Effector memory CD8-positive, alpha-beta T cell (primary cell): Measurements from ENCODE around the gene POLR3A.
"Not testable (repeated sequence)": the region's sequence is repeated elsewhere in the genome, so short reads cannot be mapped to it uniquely, and the experiment has no call there.

ENCODE experiments used
- ATAC-seq: fragments of 150-1000 bp; cut with Tn5 transposase; replicated peaks from 2 replicates; pipeline ENCODE4 v1.10.0; 2021; ENCODE audit warnings: mild to moderate bottlenecking, moderate library complexity
- DNase-seq, 3 experiments: peaks; one replicate each; pipeline ENCODE4 v3.0.0; 2021
- H3K27ac Mint-ChIP-seq, 2 donors: one replicate each; pipeline ENCODE4 v1.8.0; 2022; ENCODE audit warnings: mild to moderate bottlenecking in 2 of 2, mixed read lengths in 2 of 2, moderate library complexity in 2 of 2
- H3K27me3 Mint-ChIP-seq, 2 donors: one replicate each; pipeline ENCODE4 v1.8.0; 2022; ENCODE audit warnings: mixed read lengths in 2 of 2
- H3K36me3 Mint-ChIP-seq: one replicate; pipeline ENCODE4 v1.8.0; 2022; ENCODE audit warnings: mild to moderate bottlenecking, moderate library complexity, mixed read lengths; ENCODE audit not compliant: insufficient read depth
- H3K4me1 Mint-ChIP-seq, 2 donors: one replicate each; pipeline ENCODE4 v1.8.0; 2022; ENCODE audit warnings: low read depth in 2 of 2, mixed read lengths in 2 of 2
- H3K4me3 Mint-ChIP-seq, 2 donors: one replicate each; pipeline ENCODE4 v1.8.0; 2022; ENCODE audit warnings: mild to moderate bottlenecking in 2 of 2, mixed read lengths in 2 of 2, moderate library complexity in 2 of 2
- H3K9me3 Mint-ChIP-seq, 2 donors: one replicate each; pipeline ENCODE4 v1.8.0; 2022; ENCODE audit warnings: mixed read lengths in 2 of 2
- total RNA-seq, 9 experiments: gene quantifications; one replicate each; lab custom pipeline; 2026; lab: John Stamatoyannopoulos, UW

The POLR3A gene
- 46.4 to 88.0 (median 69.2) reads per million in 9 experiments for total RNA-seq

DNA sequence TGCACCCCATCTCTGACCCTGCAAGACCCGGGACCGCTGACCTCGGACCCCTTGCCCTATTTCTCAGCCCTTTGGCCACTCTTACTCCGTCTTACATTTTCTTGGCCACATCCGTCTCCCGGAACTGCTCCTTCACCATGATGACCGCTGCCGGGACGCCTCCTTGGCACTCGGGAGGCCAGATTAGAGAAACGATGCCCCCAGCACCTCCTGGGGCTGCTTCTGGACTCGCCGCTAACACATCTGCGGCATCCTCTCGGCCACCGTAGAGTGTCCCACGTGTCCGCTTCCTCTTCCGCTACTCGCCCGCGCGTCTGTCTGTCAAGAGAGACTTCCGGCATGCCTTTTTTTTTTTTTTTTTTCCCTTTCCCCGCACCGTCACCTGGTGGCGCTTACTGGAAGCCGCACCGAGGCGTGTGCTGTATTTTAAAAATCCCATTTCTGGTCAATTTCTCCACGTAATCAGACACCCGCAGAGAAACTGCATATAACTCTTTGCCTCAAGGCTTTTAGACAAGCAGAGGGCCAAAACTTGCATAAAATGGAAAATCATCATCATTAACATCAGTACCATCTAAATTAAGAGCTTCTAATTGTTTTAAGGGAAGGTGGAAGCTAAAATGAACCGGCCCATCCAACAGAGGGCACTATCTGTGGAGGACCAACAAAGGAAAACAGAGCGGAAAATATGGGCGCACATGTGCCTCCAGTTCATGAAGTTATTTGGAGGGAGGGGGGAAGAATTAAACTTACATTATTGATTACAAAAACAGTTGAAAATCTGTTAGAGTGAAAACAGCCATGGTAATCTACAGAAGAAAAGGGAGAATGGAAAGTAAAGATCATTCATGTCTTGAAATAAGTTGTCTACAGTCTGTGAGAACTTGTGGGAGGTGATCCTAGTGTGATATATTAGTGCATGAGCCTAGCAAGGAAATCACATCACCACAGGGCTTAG lies at the start of gene POLR3A:
TSS of gene POLR3A (minus strand) at position 247 of the 958 bp plus-strand sequence. CDS start at position 139, 108 bp downstream.
- peak within 1 kb of the TSS; percentile 94 to 98 for H3K4me3 Mint-ChIP-seq
- peak; percentile 63 for ATAC-seq

DNA sequence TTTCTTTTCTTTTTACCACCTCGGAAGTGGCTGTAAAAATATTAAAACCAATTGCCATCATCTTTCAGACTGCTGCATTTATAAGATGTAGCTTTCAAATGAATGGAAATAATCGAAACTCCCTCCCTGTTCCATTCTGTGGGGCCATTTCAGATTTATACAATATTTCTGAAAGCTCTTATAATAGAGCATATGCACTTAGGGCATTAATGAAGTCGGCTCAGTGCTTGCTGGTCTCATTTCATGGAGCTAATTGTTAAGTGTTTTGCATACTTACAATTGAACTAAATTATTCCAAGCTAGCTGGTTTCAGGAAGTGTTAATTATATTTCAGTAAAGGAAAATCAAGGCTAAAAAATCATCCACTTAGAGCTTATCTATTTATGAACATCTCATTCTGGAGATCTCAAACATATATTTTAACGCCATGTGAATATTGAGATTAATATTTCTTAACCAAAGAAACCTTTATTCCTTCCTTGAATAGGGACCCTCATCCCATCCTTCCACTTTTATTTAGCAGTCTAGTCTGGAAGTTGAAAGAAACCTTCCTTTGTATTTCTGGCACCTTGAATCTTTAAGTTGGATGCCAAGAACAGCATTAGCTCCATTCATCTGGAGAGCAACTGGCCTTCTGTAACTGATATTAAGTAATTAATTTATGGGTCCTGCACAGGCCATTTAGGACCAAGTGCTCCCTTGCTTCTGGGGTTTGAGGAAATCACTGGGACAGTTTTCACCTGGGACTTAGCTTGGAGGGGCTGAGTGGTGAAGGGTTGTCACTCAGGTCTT lies 49.4 kb upstream of the POLR3A start:
- ATAC-seq, result no peak
- no peak overlapping the region for H3K27ac Mint-ChIP-seq
- H3K27me3 Mint-ChIP-seq, result peaks cover 10 to 24% of the 10 kb centered on the region in 2 donors
- peaks cover 0 to 2% of the 10 kb centered on the region in 2 donors for H3K9me3 Mint-ChIP-seq
- no peaks in the 10 kb centered on the region for H3K4me1 Mint-ChIP-seq
- no peaks in the 10 kb centered on the region for H3K36me3 Mint-ChIP-seq
- no peak for DNase-seq
- no peak overlapping the region for H3K4me3 Mint-ChIP-seq

More for the DNA sequence above, at the start of gene POLR3A:
- Mint-ChIP-seq H3K27ac (peak within 1 kb of the TSS; percentile 94 to 95), H3K9me3 (no peaks in the 10 kb centered on the region), H3K36me3 (peaks cover 49% of the 10 kb centered on the region), H3K4me1 (peaks cover 32 to 40% of the 10 kb centered on the region in 2 donors), H3K27me3 (no peaks in the 10 kb centered on the region)
- DNase-seq, result peak; percentile 87 to 90 (median 90)

DNA sequence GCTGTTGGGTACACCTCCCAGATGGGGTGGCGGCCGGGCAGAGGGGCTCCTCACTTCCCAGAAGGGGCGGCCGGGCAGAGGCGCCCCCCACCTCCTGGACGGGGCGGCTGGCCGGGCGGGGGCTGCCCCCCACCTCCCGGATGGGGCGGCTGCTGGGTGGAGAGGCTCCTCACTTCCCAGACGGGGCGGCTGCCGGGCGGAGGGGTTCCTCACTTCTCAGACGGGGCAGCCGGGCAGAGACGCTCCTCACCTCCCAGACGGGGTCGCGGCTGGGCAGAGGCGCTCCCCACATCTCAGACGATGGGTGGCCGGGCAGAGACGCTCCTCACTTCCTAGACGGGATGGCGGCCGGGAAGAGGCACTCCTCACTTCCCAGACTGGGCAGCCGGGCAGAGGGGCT lies 46.5 kb upstream of the POLR3A start:
- not testable (repeated sequence) for H3K9me3 Mint-ChIP-seq, ATAC-seq, H3K27ac Mint-ChIP-seq, H3K4me3 Mint-ChIP-seq, DNase-seq, H3K27me3 Mint-ChIP-seq, H3K4me1 Mint-ChIP-seq, H3K36me3 Mint-ChIP-seq

DNA sequence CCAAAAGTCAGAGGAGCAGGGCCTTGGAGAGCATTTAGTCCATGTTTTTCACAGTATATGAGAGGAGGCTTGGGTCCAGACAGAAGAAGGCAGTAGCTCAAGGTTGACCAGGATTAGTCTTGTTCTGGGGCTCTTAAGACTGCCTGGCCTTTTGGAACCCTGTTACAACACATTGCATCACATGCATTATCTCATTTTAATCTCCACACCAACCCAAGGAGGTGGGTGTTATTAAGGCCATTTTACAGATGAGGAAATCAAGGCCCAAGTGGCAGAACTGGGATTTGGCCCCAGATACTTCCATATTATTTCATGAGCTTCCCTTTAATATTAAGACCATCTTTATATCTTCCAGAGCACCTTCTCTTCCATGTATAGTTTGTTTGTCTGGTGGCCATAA lies 43.2 kb upstream of the POLR3A start:
- H3K27me3 Mint-ChIP-seq, result no peaks in the 10 kb centered on the region
- no peaks in the 10 kb centered on the region for H3K4me1 Mint-ChIP-seq
- no peak overlapping the region for H3K4me3 Mint-ChIP-seq
- H3K9me3 Mint-ChIP-seq, result peaks cover 0 to 2% of the 10 kb centered on the region in 2 donors
- H3K36me3 Mint-ChIP-seq, result peaks cover 3% of the 10 kb centered on the region
- DNase-seq, result no peak
- H3K27ac Mint-ChIP-seq, result no peak overlapping the region
- no peak for ATAC-seq

DNA sequence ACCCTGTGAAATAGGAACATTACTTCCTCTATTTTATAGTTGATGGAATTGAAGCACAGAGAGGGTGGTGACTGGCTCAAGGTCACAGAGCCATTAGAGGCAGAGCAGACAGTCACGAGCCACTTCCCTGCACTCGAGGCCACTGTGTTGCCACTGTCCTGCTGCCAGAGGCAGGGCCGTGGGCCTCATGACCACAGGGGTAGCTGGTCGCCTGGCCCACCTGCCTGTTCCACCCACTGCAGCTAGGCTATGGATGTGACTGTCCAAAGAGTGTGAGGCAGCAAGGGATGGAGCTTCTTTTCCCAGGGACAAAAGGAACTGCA lies 42.5 kb upstream of the POLR3A start:
- no peak for DNase-seq
- H3K4me3 Mint-ChIP-seq, result no peak overlapping the region
- H3K9me3 Mint-ChIP-seq, result peaks cover 0 to 2% of the 10 kb centered on the region in 2 donors
- H3K27ac Mint-ChIP-seq, result no peak overlapping the region
- peaks cover 3% of the 10 kb centered on the region for H3K36me3 Mint-ChIP-seq
- ATAC-seq, result no peak
- no peaks in the 10 kb centered on the region for H3K27me3 Mint-ChIP-seq
- no peaks in the 10 kb centered on the region for H3K4me1 Mint-ChIP-seq

DNA sequence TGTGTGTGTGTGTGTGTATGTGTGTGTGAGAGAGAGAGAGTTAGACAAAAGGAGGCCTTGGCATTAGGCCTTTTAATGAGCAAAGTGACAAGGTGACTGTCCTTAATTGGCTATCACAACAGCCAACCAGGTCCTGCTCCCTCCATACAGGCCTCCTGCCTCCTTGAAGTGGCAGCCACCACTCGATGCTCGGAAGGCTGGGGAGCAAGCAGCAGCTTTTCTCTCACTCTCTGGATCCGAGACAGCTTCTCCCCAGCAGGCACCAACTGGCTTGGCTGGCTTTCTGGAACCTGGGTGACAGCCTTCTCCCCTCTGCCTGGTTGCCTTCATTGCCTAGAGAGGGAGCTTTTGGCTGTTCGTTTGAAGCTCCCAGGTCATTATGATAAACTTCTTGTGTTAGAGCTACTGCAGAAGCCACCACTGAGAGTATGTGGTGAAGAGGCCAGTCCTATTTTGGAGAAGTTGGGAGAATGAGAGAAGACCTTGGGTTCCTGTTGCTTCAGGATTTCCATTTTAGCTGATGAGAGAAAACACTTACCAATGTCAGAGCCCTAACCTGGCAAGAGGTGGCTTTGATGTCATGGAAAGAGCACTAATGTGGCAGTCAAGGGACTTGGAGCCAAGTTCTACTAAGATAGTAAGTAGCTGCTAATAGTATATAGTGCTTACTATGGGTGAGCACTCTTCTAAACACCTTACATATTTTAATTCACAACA lies 42.0 kb upstream of the POLR3A start:
- Mint-ChIP-seq H3K27me3 (no peaks in the 10 kb centered on the region), H3K36me3 (peaks cover 3% of the 10 kb centered on the region), H3K4me3 (no peak overlapping the region), H3K4me1 (no peaks in the 10 kb centered on the region), H3K27ac (no peak overlapping the region), H3K9me3 (peaks cover 0 to 2% of the 10 kb centered on the region in 2 donors)
- DNase-seq, result no peak
- ATAC-seq, result no peak

DNA sequence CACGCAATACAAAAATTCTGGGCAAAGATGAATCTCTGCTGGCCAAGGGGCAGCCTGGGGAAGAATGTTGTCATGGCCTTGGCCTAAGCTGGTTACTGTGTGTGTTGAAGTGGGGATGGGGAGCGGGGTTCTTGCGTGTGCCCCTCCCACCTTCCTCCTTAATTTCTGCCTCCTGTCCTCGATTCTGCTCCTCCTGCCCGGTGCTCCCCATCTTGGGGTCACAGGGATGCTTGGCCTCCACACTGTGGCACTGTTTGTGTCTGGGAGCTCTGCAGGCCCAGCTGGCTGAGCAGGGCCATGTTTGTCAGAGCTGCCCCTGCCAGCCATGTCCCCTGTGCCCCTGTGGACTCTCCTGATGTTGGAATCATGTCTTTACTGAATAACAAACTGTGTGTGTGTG lies 41.4 kb upstream of the POLR3A start:
- H3K9me3 Mint-ChIP-seq, result peaks cover 0 to 2% of the 10 kb centered on the region in 2 donors

DNA sequence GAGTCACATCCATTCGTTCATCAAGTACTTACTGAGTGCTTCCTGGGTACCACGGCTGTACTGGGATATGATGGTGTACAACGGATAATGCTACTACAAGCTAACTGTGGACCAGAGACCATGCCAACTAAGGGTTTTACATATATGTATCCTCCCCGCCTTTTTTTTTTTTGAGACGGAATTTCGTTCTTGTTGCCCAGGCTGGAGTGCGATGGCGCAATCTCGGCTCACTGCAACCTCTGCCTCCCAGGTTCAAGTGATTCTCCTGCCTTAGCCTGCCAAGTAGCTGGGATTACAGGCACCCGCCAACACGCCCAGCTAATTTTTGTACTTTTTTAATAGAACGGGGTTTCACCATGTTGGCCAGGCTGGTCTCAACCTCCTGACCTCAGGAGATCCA lies 40.7 kb upstream of the POLR3A start:
- not testable (repeated sequence) for H3K36me3 Mint-ChIP-seq, H3K27ac Mint-ChIP-seq, H3K4me3 Mint-ChIP-seq, H3K27me3 Mint-ChIP-seq, H3K9me3 Mint-ChIP-seq, ATAC-seq, H3K4me1 Mint-ChIP-seq, DNase-seq

More for the DNA sequence above, 41.4 kb upstream of the POLR3A start:
- Mint-ChIP-seq H3K36me3 (peaks cover 3% of the 10 kb centered on the region), H3K27ac (no peak overlapping the region), H3K27me3 (no peaks in the 10 kb centered on the region), H3K4me1 (no peaks in the 10 kb centered on the region), H3K4me3 (no peak overlapping the region)
- ATAC-seq, result no peak
- DNase-seq, result no peak

DNA sequence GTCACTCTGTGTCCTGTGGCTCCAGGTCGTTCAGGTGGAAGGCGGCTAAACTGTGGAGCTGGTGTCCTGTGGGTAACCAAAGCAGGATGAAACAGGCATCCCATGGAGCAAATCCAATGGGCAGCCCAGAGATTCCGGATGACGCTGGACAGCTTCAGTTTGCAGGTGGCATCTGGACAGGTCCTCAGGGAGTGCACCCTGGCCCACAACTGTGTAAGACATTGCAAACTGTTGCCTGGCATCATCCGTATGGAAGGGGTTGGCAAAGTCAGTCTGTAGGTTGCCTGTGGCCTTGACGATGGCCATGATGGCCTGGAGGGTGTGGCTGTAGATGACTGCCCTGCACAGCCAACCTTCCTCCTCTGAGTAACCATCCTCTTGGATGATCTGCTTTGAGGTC lies 39.8 kb upstream of the POLR3A start:
- no peak for ATAC-seq
- no peak overlapping the region for H3K4me3 Mint-ChIP-seq
- peaks cover 5% of the 10 kb centered on the region for H3K36me3 Mint-ChIP-seq
- H3K9me3 Mint-ChIP-seq, result peaks cover 0 to under 1% of the 10 kb centered on the region in 2 donors
- H3K27me3 Mint-ChIP-seq, result no peaks in the 10 kb centered on the region
- no peak for DNase-seq
- no peaks in the 10 kb centered on the region for H3K4me1 Mint-ChIP-seq
- no peak overlapping the region for H3K27ac Mint-ChIP-seq

DNA sequence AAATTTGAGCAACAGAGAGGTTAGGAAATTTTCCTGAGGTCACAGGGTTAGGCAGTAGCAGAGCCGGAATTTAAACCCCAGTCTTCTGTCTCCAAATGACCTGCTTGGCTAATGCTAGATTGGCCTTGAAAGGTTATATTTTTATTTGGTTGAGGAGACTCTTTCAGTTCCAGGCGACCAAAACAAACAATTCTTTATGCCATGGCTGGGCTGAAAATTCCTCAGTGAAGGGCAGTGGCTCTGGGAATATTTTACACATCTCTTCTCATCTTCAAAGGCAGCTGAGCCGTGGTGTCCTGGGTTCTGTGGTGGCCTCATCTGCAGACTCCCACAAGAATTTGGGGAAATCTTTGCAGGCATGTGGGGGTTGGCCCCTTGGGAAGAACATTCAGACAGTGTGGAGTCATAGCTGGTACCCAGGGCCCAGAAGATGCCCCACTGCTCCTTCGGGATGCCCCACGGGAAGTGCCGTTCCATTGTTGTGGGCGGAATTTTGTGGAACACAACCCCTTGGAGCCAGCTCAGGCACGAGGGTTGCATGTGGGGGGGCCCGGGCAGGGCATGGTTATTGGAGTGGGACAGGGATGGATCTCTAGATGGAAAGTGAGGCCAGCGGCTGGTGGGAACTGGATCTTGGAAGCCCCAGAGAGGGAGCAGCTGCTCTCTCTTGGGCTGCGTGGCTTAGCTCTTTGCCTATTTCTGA lies 37.6 kb upstream of the POLR3A start:
- no peak overlapping the region for H3K4me3 Mint-ChIP-seq
- peaks cover 9 to 11% of the 10 kb centered on the region in 2 donors for H3K4me1 Mint-ChIP-seq
- ATAC-seq (no peak), DNase-seq (no peak)
- peaks cover 0 to 22% of the 10 kb centered on the region in 2 donors for H3K27me3 Mint-ChIP-seq
- no peak overlapping the region for H3K27ac Mint-ChIP-seq
- no peaks in the 10 kb centered on the region for H3K9me3 Mint-ChIP-seq
- peaks cover 4% of the 10 kb centered on the region for H3K36me3 Mint-ChIP-seq

DNA sequence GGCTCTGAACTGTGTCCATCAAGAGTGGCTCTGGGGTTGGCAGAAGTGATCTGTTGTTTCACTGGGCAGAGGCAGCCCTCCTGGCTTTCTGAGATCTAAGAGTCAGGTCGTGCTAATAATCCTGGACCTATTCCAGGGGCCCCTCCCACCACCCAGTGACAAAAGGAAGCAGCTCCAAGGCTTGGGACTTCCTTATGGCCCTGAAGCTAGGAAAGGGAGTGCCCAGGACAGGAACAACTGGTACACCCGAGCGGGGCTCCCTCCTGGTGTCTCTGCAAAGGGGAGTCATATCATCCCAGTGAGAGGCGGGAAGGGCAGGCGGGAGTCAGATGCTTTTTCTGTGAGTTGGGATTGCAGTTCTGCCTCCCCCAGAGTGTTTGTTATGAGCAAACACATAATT lies 36.7 kb upstream of the POLR3A start:
- H3K4me1 Mint-ChIP-seq, result peaks cover 9 to 16% of the 10 kb centered on the region in 2 donors
- peaks cover 2% of the 10 kb centered on the region for H3K36me3 Mint-ChIP-seq

DNA sequence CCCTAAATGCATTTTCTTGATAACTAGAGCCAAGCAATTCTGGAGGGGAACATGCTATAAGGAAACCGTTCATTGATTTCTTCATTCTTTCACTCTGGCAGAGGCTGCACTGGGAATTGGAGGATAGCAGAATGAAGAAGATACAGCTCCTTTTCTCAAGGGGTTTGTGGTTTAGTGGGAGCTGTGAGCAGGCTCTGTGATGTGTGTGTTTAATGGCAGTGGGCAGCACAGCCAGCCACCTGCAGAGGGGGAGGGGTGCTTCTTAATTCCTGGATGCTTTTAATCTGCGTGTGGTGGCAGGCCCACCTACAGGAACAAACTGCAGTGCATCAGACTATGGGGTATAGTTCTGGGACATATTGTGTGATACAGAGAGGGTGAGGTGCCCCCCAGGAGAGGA lies 36.3 kb upstream of the POLR3A start:
- H3K4me3 Mint-ChIP-seq, result no peak overlapping the region
- H3K4me1 Mint-ChIP-seq, result peaks cover 9 to 16% of the 10 kb centered on the region in 2 donors
- no peak for ATAC-seq
- DNase-seq, result no peak
- H3K27me3 Mint-ChIP-seq, result peaks cover 0 to 28% of the 10 kb centered on the region in 2 donors
- H3K27ac Mint-ChIP-seq, result no peak overlapping the region
- H3K9me3 Mint-ChIP-seq, result no peaks in the 10 kb centered on the region
- peaks cover 2% of the 10 kb centered on the region for H3K36me3 Mint-ChIP-seq

More for the DNA sequence above, 36.7 kb upstream of the POLR3A start:
- Mint-ChIP-seq H3K27ac (no peak overlapping the region), H3K4me3 (no peak overlapping the region), H3K27me3 (peaks cover 0 to 28% of the 10 kb centered on the region in 2 donors), H3K9me3 (no peaks in the 10 kb centered on the region)
- no peak for DNase-seq
- ATAC-seq, result no peak
